SK-N-SH (cell line): Measurements from ENCODE around the gene SMAP2. TPM values are rescaled to one million over a fixed set of nuclear protein-coding genes. Genes with fewer than 3 reads are reported as not detected.

Source experiments
- CTCF ChIA-PET: fragments of 300-600, 350-600 bp; formaldehyde crosslinking; extraction: SDS; loops from one replicate; lab custom pipeline; 2021; lab: Yijun Ruan, JAX
- POLR2A ChIA-PET: fragments of 350-600 bp; sonication (Branson Sonifier 250); formaldehyde crosslinking; extraction: SDS; loops from one replicate; lab custom pipeline; 2020; ENCODE audit warnings: antibody characterized with exemption, inconsistent platforms; lab: Yijun Ruan, JAX
- DNase-seq: peaks from one replicate; pipeline ENCODE4 v3.0.0; 2012
- H2AFZ ChIP-seq: fragments of 200-600 bp; sonication (generic); 2 replicates; pipeline ENCODE4 v1.8.1; 2016; ENCODE audit warnings: antibody characterized with exemption, mild to moderate bottlenecking, low read depth
- H3F3A ChIP-seq: fragments of 200-600 bp; sonication (generic); replicated peaks from 2 replicates; pipeline ENCODE3; 2016; ENCODE audit warnings: antibody characterized with exemption, mild to moderate bottlenecking; ENCODE audit not compliant: insufficient read depth
- H3K27ac ChIP-seq, 2 experiments: fragments of 200-500 bp in 1 of 2; fragments of 200-600 bp in 1 of 2; sonication (Bioruptor generic) in 1 of 2; sonication (generic), shearing (Covaris generic) in 1 of 2; 2 replicates each; pipeline versions ENCODE4 v1.5.1 to v1.6.1; 2014 to 2016; ENCODE audit warnings: low read depth in 2 of 2, inconsistent platforms in 1 of 2, low read length in 1 of 2, mild to moderate bottlenecking in 1 of 2, mixed read lengths in 1 of 2
- H3K27me3 ChIP-seq: fragments of 200-600 bp; sonication (generic), shearing (Covaris generic); 2 replicates; pipeline ENCODE4 v1.6.1; 2016; ENCODE audit warnings: mixed run types; ENCODE audit not compliant: insufficient read depth
- H3K36me3 ChIP-seq, 2 experiments: fragments of 200-500 bp in 1 of 2; fragments of 200-600 bp in 1 of 2; sonication (Bioruptor generic) in 1 of 2; sonication (generic) in 1 of 2; replicated peaks in 1 of 2; 2 replicates each; pipeline versions ENCODE3 to v1.5.1; 2014 to 2016; ENCODE audit warnings: low read length in 1 of 2, mild to moderate bottlenecking in 1 of 2; ENCODE audit not compliant: insufficient read depth in 2 of 2, control insufficient read depth in 1 of 2
- H3K4me1 ChIP-seq, 2 experiments: fragments of 200-500 bp in 1 of 2; fragments of 200-600 bp in 1 of 2; sonication (Bioruptor generic) in 1 of 2; sonication (generic), shearing (Covaris generic) in 1 of 2; 2 replicates each; pipeline versions ENCODE4 v1.5.1 to v1.6.1; 2014 to 2016; ENCODE audit warnings: low read depth in 1 of 2, low read length in 1 of 2, mixed run types in 1 of 2; ENCODE audit not compliant: insufficient read depth in 2 of 2, control insufficient read depth in 1 of 2
- H3K4me2 ChIP-seq: fragments of 200-600 bp; sonication (generic), shearing (Covaris generic); 2 replicates; pipeline ENCODE4 v1.6.1; 2017; ENCODE audit warnings: mixed run types
- H3K4me3 ChIP-seq, 2 experiments: fragments of 200-500 bp in 1 of 2; fragments of 200-600 bp in 1 of 2; sonication (Bioruptor generic) in 1 of 2; sonication (generic), shearing (Covaris generic) in 1 of 2; 2 replicates each; pipeline versions ENCODE4 v1.5.1 to v1.8.1; 2014 to 2016; ENCODE audit warnings: low read depth in 2 of 2, inconsistent platforms in 1 of 2, low read length in 1 of 2, mild to moderate bottlenecking in 1 of 2, mixed read lengths in 1 of 2, moderate library complexity in 1 of 2
- H3K79me2 ChIP-seq: fragments of 200-600 bp; sonication (generic); 2 replicates; pipeline ENCODE4 v1.8.1; 2017; ENCODE audit warnings: mild to moderate bottlenecking; ENCODE audit not compliant: insufficient read depth
- H3K9ac ChIP-seq: fragments of 200-600 bp; sonication (generic); 2 replicates; pipeline ENCODE4 v1.6.1; 2017; ENCODE audit warnings: mixed run types
- H3K9me2 ChIP-seq: fragments of 200-600 bp; sonication (generic); 2 replicates; pipeline ENCODE4 v1.6.1; 2017; ENCODE audit warnings: mixed run types
- H3K9me3 ChIP-seq: fragments of 200-600 bp; sonication (generic); 2 replicates; pipeline ENCODE4 v1.6.1; 2017; ENCODE audit warnings: mixed run types, mild to moderate bottlenecking, moderate library complexity
- H4K20me1 ChIP-seq: fragments of 200-600 bp; sonication (generic); 2 replicates; pipeline ENCODE4 v1.6.1; 2017; ENCODE audit warnings: mild to moderate bottlenecking, mixed run types; ENCODE audit not compliant: insufficient read depth
- CHD2 ChIP-seq: fragments of 150-350 bp; IDR thresholded peaks from 2 replicates; pipeline ENCODE4 v1.6.1; 2018; ENCODE audit warnings: low read length; ENCODE audit not compliant: partially characterized antibody
- ELF1 ChIP-seq: IDR thresholded peaks from 2 replicates; pipeline ENCODE4 v1.4.0; 2012
- FOSL2 ChIP-seq: IDR thresholded peaks from 2 replicates; pipeline ENCODE4 v1.4.0; 2012; ENCODE audit warnings: low read depth, mild to moderate bottlenecking, moderate library complexity, borderline replicate concordance
- GABPA ChIP-seq: IDR thresholded peaks from 2 replicates; pipeline ENCODE4 v1.4.0; 2012; ENCODE audit warnings: low read depth, mild to moderate bottlenecking
- IRF3 ChIP-seq: fragments of 150-350 bp; IDR thresholded peaks from 2 replicates; pipeline ENCODE4 v1.6.1; 2016; ENCODE audit warnings: mild to moderate bottlenecking, low read depth, low read length
- JUND ChIP-seq: IDR thresholded peaks from 2 replicates; pipeline ENCODE4 v1.4.0; 2012
- MAX ChIP-seq: IDR thresholded peaks from 2 replicates; pipeline ENCODE4 v1.4.0; 2012; ENCODE audit warnings: low read depth
- MXI1 ChIP-seq: IDR thresholded peaks from 2 replicates; pipeline ENCODE4 v1.6.1; 2012; ENCODE audit warnings: mild to moderate bottlenecking, low read depth, low read length, improper control_type of control experiment
- NFIC ChIP-seq: IDR thresholded peaks from 2 replicates; pipeline ENCODE4 v1.4.0; 2012; ENCODE audit warnings: borderline replicate concordance
- NRF1 ChIP-seq: IDR thresholded peaks from 2 replicates; pipeline ENCODE4 v1.6.1; 2012; ENCODE audit warnings: low read depth, mild to moderate bottlenecking, low read length
- POLR2AphosphoS5 ChIP-seq: IDR thresholded peaks from 2 replicates; pipeline ENCODE4 v1.6.1; 2012; ENCODE audit warnings: low read depth, low read length
- RCOR1 ChIP-seq: fragments of 150-350 bp; IDR thresholded peaks from 2 replicates; pipeline ENCODE4 v1.6.1; 2017; ENCODE audit warnings: antibody characterized with exemption, low read length
- RFX5 ChIP-seq: IDR thresholded peaks from 2 replicates; pipeline ENCODE4 v1.6.1; 2012; ENCODE audit warnings: mild to moderate bottlenecking, improper control_type of control experiment, low read length
- RXRA ChIP-seq: IDR thresholded peaks from 2 replicates; pipeline ENCODE4 v1.4.0; 2012; ENCODE audit warnings: low read depth, mild to moderate bottlenecking, borderline replicate concordance
- SIN3A ChIP-seq: IDR thresholded peaks from 2 replicates; pipeline ENCODE4 v1.6.1; 2012; ENCODE audit warnings: low read depth, mild to moderate bottlenecking, low read length, moderate library complexity, borderline replicate concordance
- SMC3 ChIP-seq: IDR thresholded peaks from 2 replicates; pipeline ENCODE4 v1.6.1; 2012; ENCODE audit warnings: low read depth, low read length, improper control_type of control experiment
- TAF1 ChIP-seq: IDR thresholded peaks from 2 replicates; pipeline ENCODE4 v1.6.1; 2012; ENCODE audit warnings: low read depth, mild to moderate bottlenecking, low read length, moderate library complexity, borderline replicate concordance
- TCF12 ChIP-seq: IDR thresholded peaks from 2 replicates; pipeline ENCODE4 v1.4.0; 2012
- YY1 ChIP-seq: IDR thresholded peaks from 2 replicates; pipeline ENCODE4 v1.4.0; 2012; ENCODE audit warnings: low read depth, mild to moderate bottlenecking
- ZBTB33 ChIP-seq: IDR thresholded peaks from 2 replicates; pipeline ENCODE4 v1.4.0; 2012; ENCODE audit warnings: low read depth, borderline replicate concordance
- WGBS: methylation state at CpG from one replicate; pipeline ENCODE4 v1.1.6; 2017; ENCODE audit warnings: low lambda C conversion rate; 5-methylcytosine and 5-hydroxymethylcytosine counted together
- polyA plus RNA-seq, 3 experiments: library from polyadenylated mRNA; depleted of rRNA; stranded (reverse); fragments of >200 nt; gene quantifications; 2 replicates each; pipeline ENCODE4 v1.2.3, GENCODE V29; 2012
- TF ChIP-seq, protein P1 (sequence below): fragments of 150-350 bp; IDR thresholded peaks from 2 replicates; pipeline ENCODE4 v1.6.1; 2017; ENCODE audit warnings: antibody characterized with exemption, low read length, low read depth, borderline replicate concordance
- TF ChIP-seq, protein P2 (sequence below): IDR thresholded peaks from 2 replicates; pipeline ENCODE4 v1.4.0; 2012; ENCODE audit warnings: low read depth, borderline replicate concordance

The SMAP2 gene
- polyA plus RNA-seq, 1 of the 3 experiments (the other 2 are of a cell fraction) = 11.2 TPM

DNA sequence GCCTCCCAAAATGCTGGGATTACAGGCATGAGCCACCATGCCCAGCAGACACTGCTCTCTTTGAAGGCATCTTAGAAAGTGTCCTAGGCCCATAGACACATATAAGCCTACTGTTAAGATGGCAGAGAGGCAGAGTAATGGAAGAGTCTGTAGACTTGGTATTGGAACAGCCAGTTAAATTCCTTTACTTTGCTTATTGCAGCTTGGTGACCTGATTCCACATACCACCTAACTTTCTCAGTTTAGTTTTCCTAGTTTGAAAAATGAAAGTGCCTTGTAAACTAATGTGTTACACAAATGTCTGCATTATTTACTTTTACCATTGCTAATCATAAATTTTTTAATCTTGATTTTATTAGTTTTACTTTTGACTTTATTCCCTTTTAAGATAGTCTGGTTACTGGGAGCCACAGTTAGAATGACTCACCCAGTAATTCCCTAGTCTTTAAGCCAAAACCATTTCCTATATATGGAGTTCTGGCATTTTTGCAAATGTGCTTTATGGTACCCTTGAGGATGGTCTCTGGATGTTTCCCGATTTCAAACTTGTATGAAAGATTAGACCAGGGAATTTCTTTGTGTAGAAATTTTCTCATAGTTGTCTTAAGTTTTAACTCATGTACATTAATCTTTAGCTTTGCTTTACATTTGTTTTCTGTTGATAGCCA is 6.4 kb downstream of the SMAP2 start:
- H3K4me2 ChIP-seq = peak overlapping the region; percentile 45; the same call in 1 of the 2 replicates
- ChIA-PET CTCF (interaction anchor here (0.7 to 1.1 kb wide), 2 partner anchors 41 to 42 kb away, joined by 3 read pairs; no protein-coding TSS in a partner anchor), POLR2A (no interaction called here)
- no peaks in the 10 kb centered on the region for H3K27me3 ChIP-seq
- DNase-seq = no peak
- H4K20me1 ChIP-seq = no peaks in the 10 kb centered on the region
- H3K9ac ChIP-seq = no peak overlapping the region
- no peaks in the 10 kb centered on the region for H3K9me2 ChIP-seq
- H3F3A ChIP-seq = peaks cover 34% of the 10 kb centered on the region
- peaks cover 86% of the 10 kb centered on the region for H3K79me2 ChIP-seq
- peak overlapping the region in 1 of 2 experiments; percentile 65; a peak in 2 of 4 replicates for H3K27ac ChIP-seq
- peaks cover 30 to 45% of the 10 kb centered on the region in 2 experiments; a peak in 3 of 4 replicates for H3K4me1 ChIP-seq
- no peaks in the 10 kb centered on the region for H3K9me3 ChIP-seq
- no peak overlapping the region for H3K4me3 ChIP-seq
- H2AFZ ChIP-seq = no peak overlapping the region
- TF ChIP-seq JUND = peak; percentile 51
- no peak for TF ChIP-seq TAF1
- no peak for TF ChIP-seq MXI1
- TF ChIP-seq FOSL2 = peak; percentile 77; the same call in 1 of the 2 replicates
- no peak for TF ChIP-seq POLR2AphosphoS5
- TF ChIP-seq NFIC = peak; percentile 23; the same call in 1 of the 2 replicates
- TF ChIP-seq RXRA = no peak
- TF ChIP-seq, protein P1, sequence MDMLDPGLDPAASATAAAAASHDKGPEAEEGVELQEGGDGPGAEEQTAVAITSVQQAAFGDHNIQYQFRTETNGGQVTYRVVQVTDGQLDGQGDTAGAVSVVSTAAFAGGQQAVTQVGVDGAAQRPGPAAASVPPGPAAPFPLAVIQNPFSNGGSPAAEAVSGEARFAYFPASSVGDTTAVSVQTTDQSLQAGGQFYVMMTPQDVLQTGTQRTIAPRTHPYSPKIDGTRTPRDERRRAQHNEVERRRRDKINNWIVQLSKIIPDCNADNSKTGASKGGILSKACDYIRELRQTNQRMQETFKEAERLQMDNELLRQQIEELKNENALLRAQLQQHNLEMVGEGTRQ = no peak
- no peak for TF ChIP-seq GABPA
- peak; percentile 29; the same call in 1 of the 2 replicates for TF ChIP-seq TCF12
- TF ChIP-seq RCOR1 = no peak
- TF ChIP-seq CHD2 = no peak
- no peak for TF ChIP-seq SMC3
- TF ChIP-seq MAX = no peak
- TF ChIP-seq SIN3A = no peak
- TF ChIP-seq, all 33 proteins: peak for 4
- WGBS = 25% methylated on average over 1 of the region's 1 CpG
- H3K36me3 ChIP-seq = no peaks in the 10 kb centered on the region

- no peaks in the 10 kb centered on the region for H3K36me3 ChIP-seq
- H3K9ac ChIP-seq = no peak overlapping the region
- peaks cover 27% of the 10 kb centered on the region for H3F3A ChIP-seq
- H3K9me2 ChIP-seq = no peaks in the 10 kb centered on the region
- WGBS = 96% methylated on average over 4 of the region's 4 CpGs
- TF ChIP-seq ZBTB33 (no peak), YY1 (no peak), ELF1 (no peak), IRF3 (no peak), NRF1 (no peak), RFX5 (no peak), SMC3 (no peak), GABPA (no peak)
- TF ChIP-seq, protein P2, sequence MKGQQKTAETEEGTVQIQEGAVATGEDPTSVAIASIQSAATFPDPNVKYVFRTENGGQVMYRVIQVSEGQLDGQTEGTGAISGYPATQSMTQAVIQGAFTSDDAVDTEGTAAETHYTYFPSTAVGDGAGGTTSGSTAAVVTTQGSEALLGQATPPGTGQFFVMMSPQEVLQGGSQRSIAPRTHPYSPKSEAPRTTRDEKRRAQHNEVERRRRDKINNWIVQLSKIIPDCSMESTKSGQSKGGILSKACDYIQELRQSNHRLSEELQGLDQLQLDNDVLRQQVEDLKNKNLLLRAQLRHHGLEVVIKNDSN = no peak
- TF ChIP-seq, protein P1 = no peak
- no peak overlapping the region for H3K4me2 ChIP-seq
- H2AFZ ChIP-seq = no peak overlapping the region
- no peaks in the 10 kb centered on the region for H3K27me3 ChIP-seq
- H3K9me3 ChIP-seq = no peaks in the 10 kb centered on the region
- no peaks in the 10 kb centered on the region for H4K20me1 ChIP-seq
- H3K4me3 ChIP-seq = no peak overlapping the region
- peaks cover 86% of the 10 kb centered on the region for H3K79me2 ChIP-seq
- H3K4me1 ChIP-seq = peaks cover 24 to 52% of the 10 kb centered on the region in 2 experiments; a peak in 3 of 4 replicates
- no peak for DNase-seq
- peak overlapping the region in 1 of 2 experiments; percentile 65; a peak in 1 of 4 replicates for H3K27ac ChIP-seq
- CTCF ChIA-PET = interaction anchor here (1.1 kb wide), 1 partner anchor 42 kb away, joined by 3 read pairs; no protein-coding TSS in a partner anchor
- POLR2A ChIA-PET = no interaction called here
Measured at GRCh38 chr1:40380817-40381216, 7.3 kb downstream of the SMAP2 start.
